ENCODE measurements around the gene NTF3. TPM values are rescaled to one million over a fixed set of nuclear protein-coding genes. Genes with fewer than 3 reads are reported as not detected.

Gene NTF3
- total and polyA plus RNA-seq, 2 of the 8 experiments (the other 6 are each of a cell fraction or from before 2014, with no cell fraction given): 1.4 to 2.3 TPM

DNA sequence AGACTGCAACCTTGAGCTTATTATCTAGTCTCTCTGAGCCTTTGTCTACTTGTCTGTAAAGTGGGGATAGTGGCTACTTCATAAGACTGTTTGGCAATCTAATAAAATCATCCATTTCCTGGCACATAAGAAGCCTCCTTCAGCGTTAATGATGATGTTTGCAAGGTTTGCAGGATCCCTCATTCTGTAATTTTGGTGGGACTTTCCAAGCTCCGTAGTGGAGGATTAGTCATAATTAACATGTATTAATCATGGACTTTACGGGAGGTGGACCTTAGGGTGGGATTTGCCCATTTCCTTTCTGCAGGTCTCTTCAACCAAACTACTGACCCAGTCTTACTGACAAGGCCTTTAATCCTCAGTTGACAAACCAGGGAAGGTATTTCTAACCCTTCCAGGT lies 66.2 kb downstream of the NTF3 start:
- no peak overlapping the region for H2BK20ac ChIP-seq (ENCODE audit: low read length)
- H2BK120ac ChIP-seq (replicated peaks; ENCODE audit: low read depth, low read length): no peak overlapping the region
- H2BK15ac ChIP-seq (ENCODE audit: low read length): no peak overlapping the region
- H2AK5ac ChIP-seq (ENCODE audit: low read depth, low read length): no peak overlapping the region
- no peak overlapping the region for H2BK5ac ChIP-seq (ENCODE audit: low read depth, low read length)
- H4K5ac ChIP-seq (ENCODE audit: insufficient read length, low read depth, low read length): no peak overlapping the region
- ChIA-PET POLR2A (ENCODE audit: partially characterized antibody) (no interaction called here), CTCF (ENCODE audit: partially characterized antibody) (interaction anchor here (0.7 to 1.7 kb wide), 3 partner anchors 13 to 152 kb away, joined by 3 to 5 read pairs (median 3); no protein-coding TSS in a partner anchor)
- no peaks in the 10 kb centered on the region for H3K9me3 ChIP-seq (ENCODE audit: insufficient read depth in 2 of 2, low read depth in 1 of 2, low read length in 1 of 2)
- no peak overlapping the region for H4K91ac ChIP-seq (replicated peaks; ENCODE audit: insufficient read length, low read length)
- H3K23me2 ChIP-seq (ENCODE audit: low read depth, low read length): no peaks in the 10 kb centered on the region
- no peak overlapping the region for H3K56ac ChIP-seq (replicated peaks; ENCODE audit: insufficient read length, low read depth, low read length)
- no peak overlapping the region for H2BK12ac ChIP-seq (ENCODE audit: low read depth, low read length)
- FAIRE-seq (no peak), DNase-seq (ENCODE audit: low read depth in 1 of 2, low spot score in 2 of 2) (no peak)
- no peak overlapping the region for H3K27ac ChIP-seq (ENCODE audit: low read depth, low read length)
- no peak overlapping the region for H3K4me2 ChIP-seq (ENCODE audit: insufficient read depth in 1 of 2, low read depth in 2 of 2, low read length in 2 of 2)
- no peaks in the 10 kb centered on the region for H4K20me1 ChIP-seq (replicated peaks in 1 of 2; ENCODE audit: control insufficient read depth in 1 of 2, insufficient read depth in 2 of 2, low read length in 2 of 2)
- H4K8ac ChIP-seq (ENCODE audit: extremely low read depth, insufficient read depth, low read length): no peak overlapping the region
- TF ChIP-seq CHD1 (IDR thresholded peaks at IDR 0.05; ENCODE audit: low read depth, low read length) (no peak), ASH2L (IDR thresholded peaks at IDR 0.05; ENCODE audit: low read length) (no peak), YY1 (IDR thresholded peaks at IDR 0.05; ENCODE audit: low read depth, low read length) (no peak), SIX5 (IDR thresholded peaks at IDR 0.05; ENCODE audit: low read depth, low read length) (no peak), CTBP2 (IDR thresholded peaks at IDR 0.05; ENCODE audit: borderline replicate concordance, insufficient read depth, insufficient read length, low read length) (no peak), RXRA (IDR thresholded peaks at IDR 0.05; ENCODE audit: insufficient read depth, low read depth, low read length) (no peak), SP4 (IDR thresholded peaks at IDR 0.05; ENCODE audit: low read length) (no peak), TCF12 (IDR thresholded peaks at IDR 0.05; ENCODE audit: low read depth, low read length) (no peak), MAX (IDR thresholded peaks at IDR 0.05) (no peak), BACH1 (IDR thresholded peaks at IDR 0.05; ENCODE audit: low read length) (no peak), NRF1 (IDR thresholded peaks at IDR 0.05; ENCODE audit: low read depth, low read length) (no peak), NANOG (IDR thresholded peaks at IDR 0.05; ENCODE audit: insufficient read depth, low read depth, low read length, poor library complexity, severe bottlenecking) (no peak), POU5F1 (IDR thresholded peaks at IDR 0.05; ENCODE audit: low read depth, low read length) (no peak), TEAD4 (IDR thresholded peaks at IDR 0.05; ENCODE audit: low read depth, low read length) (no peak), JUN (IDR thresholded peaks at IDR 0.05; ENCODE audit: low read depth, low read length) (no peak), BRCA1 (IDR thresholded peaks at IDR 0.05; ENCODE audit: low read depth, low read length) (no peak), SRF (IDR thresholded peaks at IDR 0.05; ENCODE audit: low read depth, low read length) (no peak)
- no peaks in the 10 kb centered on the region for H3K36me3 ChIP-seq (ENCODE audit: control insufficient read depth in 2 of 4, insufficient read depth in 4 of 4, low read length in 3 of 4)
- H3K9ac ChIP-seq (replicated peaks in 1 of 4; ENCODE audit: extremely low read depth in 1 of 4, low read depth in 3 of 4, low read length in 3 of 4): no peak overlapping the region
- no peak overlapping the region for H3K4me3 ChIP-seq (ENCODE audit: extremely low read depth in 1 of 4, insufficient read depth in 2 of 4, low read depth in 3 of 4, low read length in 4 of 4)
- H3K79me2 ChIP-seq (ENCODE audit: control insufficient read depth in 1 of 2, insufficient read depth in 2 of 2, low read length in 2 of 2): no peaks in the 10 kb centered on the region
- 97% methylated on average over 3 of the region's 3 CpGs; no CpG with 5 or more reads in 1 of the 2 experiments for WGBS, 2 experiments (ENCODE audit: extremely low coverage in 1 of 2, insufficient coverage in 1 of 2, insufficient read length in 1 of 2, insufficient replicate concordance in 2 of 2, low coverage in 1 of 2, low lambda C conversion rate in 2 of 2, missing lambda C conversion rate in 1 of 2)
- no peak overlapping the region for H2AFZ ChIP-seq (ENCODE audit: low read length)
- no peak overlapping the region for H3K23ac ChIP-seq (ENCODE audit: insufficient read length)
- H3K4ac ChIP-seq (replicated peaks; ENCODE audit: insufficient read length, low read depth, low read length): no peak overlapping the region
- H3K79me1 ChIP-seq (ENCODE audit: low read depth, low read length): no peaks in the 10 kb centered on the region
- H3K4me1 ChIP-seq (replicated peaks in 1 of 4; ENCODE audit: control insufficient read depth in 3 of 4, insufficient read depth in 4 of 4, low read length in 3 of 4): no peaks in the 10 kb centered on the region; a peak in 1 of 7 replicates
- H3K27me3 ChIP-seq (replicated peaks in 1 of 4; ENCODE audit: control insufficient read depth in 3 of 4, extremely low read depth in 1 of 4, insufficient read depth in 3 of 4, low read length in 3 of 4): no peaks in the 10 kb centered on the region
- H3K14ac ChIP-seq (ENCODE audit: insufficient read length): no peak overlapping the region
- H3K18ac ChIP-seq (ENCODE audit: extremely low read depth, low read length): no peak overlapping the region
